K562 (cell line): Measurements from ENCODE around the gene B3GALNT2. TPM values are rescaled to one million over a fixed set of nuclear protein-coding genes. Genes with fewer than 3 reads are reported as not detected.

ENCODE experiments used
- IFI16 ChIP-seq: fragments of 250-450 bp; sonication (Bioruptor Pico); IDR thresholded peaks from 2 replicates; pipeline ENCODE4 v2.1.2; 2022; ENCODE audit warnings: mild to moderate bottlenecking, inconsistent platforms
- MCM2 ChIP-seq: fragments of 450-650 bp; IDR thresholded peaks from 2 replicates; pipeline ENCODE4 v1.6.1; 2017; ENCODE audit warnings: low read depth, mild to moderate bottlenecking
- MIER1 ChIP-seq: fragments of 450-650 bp; IDR thresholded peaks from 2 replicates; pipeline ENCODE4 v1.6.1; 2016; ENCODE audit warnings: antibody characterized with exemption, mild to moderate bottlenecking, low read depth
- NONO ChIP-seq, 2 experiments: fragments of 200-400 bp in 1 of 2; fragments of 450-650 bp in 1 of 2; formaldehyde crosslinking in 1 of 2; IDR thresholded peaks; 2 replicates each; pipeline ENCODE4 v1.6.1; 2017; ENCODE audit warnings: low read depth in 2 of 2, mild to moderate bottlenecking in 2 of 2, moderate library complexity in 2 of 2, low read length in 1 of 2
- NR2C2 ChIP-seq, 2 experiments: fragments of 200-800 bp in 1 of 2; sonication (Bioruptor generic) in 1 of 2; sonication (generic) in 1 of 2; formaldehyde crosslinking in 1 of 2; IDR thresholded peaks; 2 replicates each; pipeline versions ENCODE4 v1.6.1 to v1.8.0; 2016 to 2022; ENCODE audit warnings: mild to moderate bottlenecking in 1 of 2, missing compliant biosample characterization in 1 of 2, missing genetic modification characterization in 1 of 2, missing genetic modification reagents in 1 of 2
- NR4A1 ChIP-seq, 2 experiments: fragments of 250-450 bp in 1 of 2; fragments of 450-650 bp in 1 of 2; sonication (Bioruptor Pico) in 1 of 2; IDR thresholded peaks; 2 replicates each; pipeline versions ENCODE4 v1.4.0 to v1.6.1; 2016 to 2020; ENCODE audit warnings: mild to moderate bottlenecking in 2 of 2, missing compliant biosample characterization in 1 of 2, missing genetic modification characterization in 1 of 2, moderate library complexity in 1 of 2
- NUFIP1 ChIP-seq: fragments of 450-650 bp; IDR thresholded peaks from 2 replicates; pipeline ENCODE4 v1.6.1; 2018; ENCODE audit not compliant: partially characterized antibody
- PRMT5 ChIP-seq: sonication (generic); formaldehyde crosslinking; IDR thresholded peaks from 2 replicates; pipeline ENCODE4 v1.5.0; 2020; ENCODE audit warnings: missing genetic modification reagents
- PTRF ChIP-seq: fragments of 450-650 bp; IDR thresholded peaks from 2 replicates; pipeline ENCODE4 v1.6.1; 2016; ENCODE audit warnings: mild to moderate bottlenecking, missing genetic modification characterization, missing compliant biosample characterization
- PYGO2 ChIP-seq: fragments of 450-650 bp; IDR thresholded peaks from 2 replicates; pipeline ENCODE4 v1.6.1; 2016; ENCODE audit warnings: mild to moderate bottlenecking, missing genetic modification characterization, moderate library complexity, missing compliant biosample characterization
- RBM22 ChIP-seq: fragments of 200-400 bp; formaldehyde crosslinking; IDR thresholded peaks from 2 replicates; pipeline ENCODE4 v1.6.1; 2018; ENCODE audit warnings: low read length, low read depth; ENCODE audit not compliant: poor library complexity, severe bottlenecking
- RCOR1 ChIP-seq, 2 experiments: IDR thresholded peaks; 2 replicates each; pipeline ENCODE4 v1.6.1; 2012; ENCODE audit warnings: low read depth in 2 of 2, low read length in 2 of 2, borderline replicate concordance in 1 of 2, improper control_type of control experiment in 1 of 2
- ZBTB12 ChIP-seq: fragments of 250-450 bp; sonication (Bioruptor Pico); IDR thresholded peaks from 2 replicates; pipeline ENCODE4 v1.4.0; 2020
- ZNF232 ChIP-seq: sonication (generic); formaldehyde crosslinking; IDR thresholded peaks from 2 replicates; pipeline ENCODE4 v1.8.0; 2022; ENCODE audit warnings: mild to moderate bottlenecking, missing genetic modification reagents
- ZNF347 ChIP-seq: fragments of 450-650 bp; formaldehyde crosslinking; IDR thresholded peaks from 2 replicates; pipeline ENCODE4 v1.4.0; 2020; ENCODE audit warnings: low read depth, mild to moderate bottlenecking, moderate library complexity
- ZNF395 ChIP-seq: fragments of 200-800 bp; sonication (Bioruptor generic); IDR thresholded peaks from 2 replicates; pipeline ENCODE4 v1.6.1; 2017; ENCODE audit warnings: missing genetic modification characterization, missing compliant biosample characterization
- ZNF431 ChIP-seq: sonication (generic); formaldehyde crosslinking; IDR thresholded peaks from 2 replicates; pipeline ENCODE4 v1.8.0; 2022; ENCODE audit warnings: mild to moderate bottlenecking, missing genetic modification reagents
- ZNF584 ChIP-seq: fragments of 200-800 bp; sonication (Bioruptor generic); IDR thresholded peaks from 2 replicates; pipeline ENCODE4 v1.6.1; 2016; ENCODE audit warnings: low read depth, mild to moderate bottlenecking, missing genetic modification characterization, missing compliant biosample characterization
- ZNF589 ChIP-seq: fragments of 200-800 bp; sonication (Bioruptor generic); IDR thresholded peaks from 2 replicates; pipeline ENCODE4 v1.6.1; 2016; ENCODE audit warnings: low read depth, missing genetic modification characterization, missing compliant biosample characterization
- ZNF79 ChIP-seq: fragments of 250-450 bp; sonication (Bioruptor Pico); IDR thresholded peaks from 2 replicates; pipeline ENCODE4 v1.4.0; 2020; ENCODE audit warnings: low read depth, mild to moderate bottlenecking, moderate library complexity
- polyA plus RNA-seq, 8 experiments: library from polyadenylated mRNA; depleted of rRNA in 4 of 8; stranded (reverse) in 5 of 8; unstranded in 3 of 8; fragments of >200 nt; fragmentation: Nextera tagmentation in 2 of 8; fragmentation: Illumina TruSeq in 1 of 8; extraction: Ambion mirVana in 2 of 8; extraction: Trizol in 1 of 8; gene quantifications; 2 replicates each; pipeline versions ENCODE4 v1.2.1 to v1.2.3, GENCODE V29; 2011 to 2014; ENCODE audit warnings: inconsistent platforms in 1 of 8, missing spikeins in 1 of 8
- total RNA-seq, 7 experiments: library from RNA; depleted of rRNA in 6 of 7; stranded (reverse); fragments of >200 nt in 6 of 7; fragmentation: Illumina TruSeq in 2 of 7; extraction: Trizol in 2 of 7; gene quantifications; 2 replicates each; pipeline versions ENCODE4 v1.2.1 to v1.2.3, GENCODE V29; 2011 to 2021; ENCODE audit warnings: low replicate concordance in 1 of 7
- TF ChIP-seq, protein P1 (sequence below): fragments of 450-650 bp; formaldehyde crosslinking; IDR thresholded peaks from 2 replicates; pipeline ENCODE4 v1.4.0; 2020; ENCODE audit warnings: mild to moderate bottlenecking, moderate library complexity
- TF ChIP-seq, protein P2 (sequence below): fragments of 450-650 bp; conservative IDR thresholded peaks from 2 replicates; pipeline ENCODE4 v1.6.1; 2016; ENCODE audit warnings: missing genetic modification characterization, low read depth, mild to moderate bottlenecking, missing compliant biosample characterization, moderate library complexity

B3GALNT2 gene
- total and polyA plus RNA-seq, 9 of the 15 experiments (the other 6 are each of a cell fraction or from before 2014, with no cell fraction given), result 2.0 to 31.7 (median 22.9) TPM

- TF ChIP-seq NR4A1 (CRISPR knock-in tag; IDR thresholded peaks at IDR 0.05), result no peak
- peak; percentile 78 for TF ChIP-seq NR4A1 (tag; IDR thresholded peaks at IDR 0.05)
- no peak for TF ChIP-seq MIER1
- TF ChIP-seq ZNF584 (CRISPR knock-in tag), result no peak
- TF ChIP-seq NONO (IDR thresholded peaks at IDR 0.05; ENCODE audit: low read depth in 2 of 2, low read length in 1 of 2), result no peak
- peak; percentile 56; the same call in 1 of the 2 replicates for TF ChIP-seq ZNF395
- no peak for TF ChIP-seq NUFIP1
- no peak for TF ChIP-seq ZNF589 (CRISPR knock-in tag)
- no peak for TF ChIP-seq ZNF347 (CRISPR knock-in tag)
- TF ChIP-seq ZNF431 (CRISPR knock-in tag), result no peak
- TF ChIP-seq, protein P1, sequence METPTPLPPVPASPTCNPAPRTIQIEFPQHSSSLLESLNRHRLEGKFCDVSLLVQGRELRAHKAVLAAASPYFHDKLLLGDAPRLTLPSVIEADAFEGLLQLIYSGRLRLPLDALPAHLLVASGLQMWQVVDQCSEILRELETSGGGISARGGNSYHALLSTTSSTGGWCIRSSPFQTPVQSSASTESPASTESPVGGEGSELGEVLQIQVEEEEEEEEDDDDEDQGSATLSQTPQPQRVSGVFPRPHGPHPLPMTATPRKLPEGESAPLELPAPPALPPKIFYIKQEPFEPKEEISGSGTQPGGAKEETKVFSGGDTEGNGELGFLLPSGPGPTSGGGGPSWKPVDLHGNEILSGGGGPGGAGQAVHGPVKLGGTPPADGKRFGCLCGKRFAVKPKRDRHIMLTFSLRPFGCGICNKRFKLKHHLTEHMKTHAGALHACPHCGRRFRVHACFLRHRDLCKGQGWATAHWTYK (CRISPR knock-in tag), result no peak
- TF ChIP-seq, protein P2, sequence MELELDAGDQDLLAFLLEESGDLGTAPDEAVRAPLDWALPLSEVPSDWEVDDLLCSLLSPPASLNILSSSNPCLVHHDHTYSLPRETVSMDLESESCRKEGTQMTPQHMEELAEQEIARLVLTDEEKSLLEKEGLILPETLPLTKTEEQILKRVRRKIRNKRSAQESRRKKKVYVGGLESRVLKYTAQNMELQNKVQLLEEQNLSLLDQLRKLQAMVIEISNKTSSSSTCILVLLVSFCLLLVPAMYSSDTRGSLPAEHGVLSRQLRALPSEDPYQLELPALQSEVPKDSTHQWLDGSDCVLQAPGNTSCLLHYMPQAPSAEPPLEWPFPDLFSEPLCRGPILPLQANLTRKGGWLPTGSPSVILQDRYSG (tag), result peak; percentile 84
- TF ChIP-seq MCM2, result no peak
- TF ChIP-seq PYGO2 (tag), result peak; percentile 77
- TF ChIP-seq RBM22, result no peak
- TF ChIP-seq NR2C2 (CRISPR knock-in tag; IDR thresholded peaks at IDR 0.05), result no peak
- peak; percentile 36; the same call in 1 of the 2 replicates for TF ChIP-seq NR2C2 (tag; IDR thresholded peaks at IDR 0.05)
- 0 out of 2 replicates have a peak, but pooled peaks have one; percentile 22 for TF ChIP-seq ZBTB12 (CRISPR knock-in tag)
- TF ChIP-seq ZNF232 (CRISPR knock-in tag), result no peak
- TF ChIP-seq IFI16 (CRISPR knock-in tag), result no peak
- no peak for TF ChIP-seq ZNF79
- TF ChIP-seq PRMT5 (CRISPR knock-in tag), result no peak
- peak; percentile 87 for TF ChIP-seq PTRF (tag)
- TF ChIP-seq RCOR1 (IDR thresholded peaks at IDR 0.05; ENCODE audit: borderline replicate concordance in 1 of 2, low read depth in 2 of 2, low read length in 2 of 2), result no peak
These were observed 93.8 kb downstream of the B3GALNT2 start (continued) for GRCh38 chr1:235410467-235410866.
